ENCODE results near the gene B4GALT1.

Gene B4GALT1

DNA sequence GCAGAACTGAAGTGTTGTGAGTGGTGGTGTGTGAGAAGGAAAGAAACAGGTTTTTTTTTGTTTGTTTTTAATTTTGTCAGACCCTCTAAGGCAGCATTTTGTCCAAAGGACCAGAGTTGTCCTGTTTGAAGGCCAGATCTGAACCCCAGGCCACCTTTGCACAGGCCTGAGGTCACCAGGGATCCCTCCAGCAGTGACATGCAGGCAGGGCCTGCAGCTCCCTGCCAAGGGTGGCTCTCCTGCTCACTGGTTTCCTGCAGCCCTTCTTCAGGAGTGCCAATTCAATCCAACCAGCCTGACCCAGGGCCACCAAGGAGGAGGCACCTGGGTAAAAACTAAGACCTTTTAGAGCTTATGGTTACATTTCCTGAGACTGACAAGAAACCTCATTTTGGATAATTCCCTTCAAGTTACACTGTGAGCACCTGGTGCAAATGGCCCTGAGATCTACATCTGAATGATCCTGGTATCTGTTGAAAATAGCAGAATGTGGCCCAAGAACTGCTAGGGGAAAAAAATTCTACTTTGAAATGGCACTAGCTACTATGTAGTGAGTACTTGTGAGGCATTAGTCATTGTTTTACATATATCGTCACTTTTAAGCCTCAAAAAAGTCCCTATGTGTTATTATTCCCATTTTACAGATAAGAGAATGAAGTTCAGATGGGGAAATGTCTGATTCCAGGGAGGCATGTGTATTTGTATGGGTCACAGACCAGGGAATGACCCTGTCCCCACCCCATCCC, 57.1 kb downstream of the B4GALT1 start:
- no peak overlapping the region for H3K27ac ChIP-seq (ENCODE audit: low read length)
- H3K27me3 ChIP-seq (ENCODE audit: insufficient read depth, low read length), result no peaks in the 10 kb centered on the region
- no peak overlapping the region for H3K9ac ChIP-seq (ENCODE audit: low read depth, low read length)
- H3K36me3 ChIP-seq (ENCODE audit: insufficient read depth, low read depth, low read length), result no peaks in the 10 kb centered on the region
- H3K4me3 ChIP-seq (ENCODE audit: low read length), result no peak overlapping the region
- H3K9me3 ChIP-seq (ENCODE audit: insufficient read depth, low read depth, low read length), result no peaks in the 10 kb centered on the region
- H3K4me1 ChIP-seq (ENCODE audit: insufficient read depth, low read length), result peaks cover 3% of the 10 kb centered on the region; the same call in 1 of the 2 replicates

GRCh38 chr9:33109097-33109496, 58.0 kb downstream of the B4GALT1 start:
- H3K4me1 ChIP-seq (ENCODE audit: insufficient read depth, low read length), result peaks cover 3% of the 10 kb centered on the region; the same call in 1 of the 2 replicates
- H3K27me3 ChIP-seq (ENCODE audit: insufficient read depth, low read length), result no peaks in the 10 kb centered on the region
- H3K36me3 ChIP-seq (ENCODE audit: insufficient read depth, low read depth, low read length), result no peaks in the 10 kb centered on the region
- H3K27ac ChIP-seq (ENCODE audit: low read length), result no peak overlapping the region
- H3K9ac ChIP-seq (ENCODE audit: low read depth, low read length), result no peak overlapping the region
- H3K4me3 ChIP-seq (ENCODE audit: low read length), result no peak overlapping the region
- no peaks in the 10 kb centered on the region for H3K9me3 ChIP-seq (ENCODE audit: insufficient read depth, low read depth, low read length)

DNA sequence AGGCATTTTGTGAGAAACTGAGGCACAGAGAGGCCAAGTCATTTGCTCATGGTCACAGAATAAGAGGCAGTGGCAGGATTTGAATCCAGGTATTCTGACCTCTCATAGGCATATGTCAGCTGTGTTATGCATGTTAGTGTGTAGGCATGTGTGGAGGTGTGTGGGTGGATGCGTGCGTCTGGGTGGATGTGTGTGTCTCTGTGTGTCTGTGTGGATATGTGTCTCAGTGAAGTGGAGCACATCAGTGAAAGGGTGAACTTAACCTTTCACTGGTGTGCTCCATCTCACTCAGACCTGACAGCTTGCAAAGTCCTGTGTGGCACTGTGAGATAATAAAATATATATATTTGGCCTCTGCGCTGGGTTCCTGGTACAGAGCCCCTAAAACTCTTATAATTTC, 58.7 kb downstream of the B4GALT1 start:
- H3K9me3 ChIP-seq (ENCODE audit: insufficient read depth, low read depth, low read length), result no peaks in the 10 kb centered on the region
- peaks cover 3% of the 10 kb centered on the region; the same call in 1 of the 2 replicates for H3K4me1 ChIP-seq (ENCODE audit: insufficient read depth, low read length)

GRCh38 chr9:33107762-33108161, 59.4 kb downstream of the B4GALT1 start:
- Histone ChIP-seq H3K36me3 (ENCODE audit: insufficient read depth, low read depth, low read length) (no peaks in the 10 kb centered on the region), H3K9me3 (ENCODE audit: insufficient read depth, low read depth, low read length) (no peaks in the 10 kb centered on the region), H3K4me3 (ENCODE audit: low read length) (no peak overlapping the region), H3K4me1 (ENCODE audit: insufficient read depth, low read length) (peaks cover 3% of the 10 kb centered on the region; the same call in 1 of the 2 replicates), H3K27ac (ENCODE audit: low read length) (no peak overlapping the region), H3K9ac (ENCODE audit: low read depth, low read length) (no peak overlapping the region), H3K27me3 (ENCODE audit: insufficient read depth, low read length) (no peaks in the 10 kb centered on the region)

More for the DNA sequence above, 58.7 kb downstream of the B4GALT1 start:
- Histone ChIP-seq H3K4me3 (ENCODE audit: low read length) (no peak overlapping the region), H3K9ac (ENCODE audit: low read depth, low read length) (no peak overlapping the region), H3K36me3 (ENCODE audit: insufficient read depth, low read depth, low read length) (no peaks in the 10 kb centered on the region), H3K27me3 (ENCODE audit: insufficient read depth, low read length) (no peaks in the 10 kb centered on the region), H3K27ac (ENCODE audit: low read length) (no peak overlapping the region)

DNA sequence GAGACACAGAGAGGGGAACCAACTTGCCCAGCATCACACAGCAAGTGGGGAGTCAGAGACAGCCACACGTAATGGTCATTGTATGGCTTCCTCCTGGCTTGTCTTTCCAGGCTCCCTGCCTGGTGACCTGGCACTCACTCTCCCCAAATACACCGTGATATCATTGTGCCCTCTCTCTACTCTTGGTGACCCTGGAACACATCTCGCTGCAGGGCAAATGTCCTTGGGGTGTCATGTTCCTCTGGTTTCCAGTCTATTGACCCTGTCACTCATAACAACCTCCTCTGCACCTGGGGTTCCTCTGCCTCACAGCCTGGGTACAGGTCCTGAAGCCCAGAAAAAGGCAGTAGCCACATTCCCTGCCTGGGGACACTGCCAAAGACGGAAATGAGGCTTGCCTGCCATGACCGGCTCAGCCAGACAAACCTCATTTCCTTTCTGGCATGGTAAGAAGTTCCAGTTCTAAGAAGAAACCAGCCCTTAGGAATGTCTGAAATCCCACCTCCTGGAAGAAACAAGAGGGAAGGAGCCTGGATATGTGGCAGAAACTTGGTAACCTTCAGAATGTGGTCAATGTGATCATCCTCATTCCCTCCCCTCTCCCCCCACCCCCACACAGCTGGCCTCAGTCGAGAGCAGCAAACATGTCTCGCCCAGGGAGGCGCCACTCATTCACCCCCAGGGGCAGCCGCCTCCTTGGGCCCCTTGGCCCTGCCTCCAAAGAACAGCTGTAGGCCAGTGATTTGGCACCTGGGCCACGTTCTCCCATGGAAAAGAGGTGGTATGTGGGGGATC, 60.1 kb downstream of the B4GALT1 start:
- no peaks in the 10 kb centered on the region for H3K27me3 ChIP-seq (ENCODE audit: insufficient read depth, low read length)
- no peak overlapping the region for H3K27ac ChIP-seq (ENCODE audit: low read length)
- H3K4me3 ChIP-seq (ENCODE audit: low read length), result no peak overlapping the region
- H3K36me3 ChIP-seq (ENCODE audit: insufficient read depth, low read depth, low read length), result no peaks in the 10 kb centered on the region
- H3K9me3 ChIP-seq (ENCODE audit: insufficient read depth, low read depth, low read length), result no peaks in the 10 kb centered on the region
- H3K4me1 ChIP-seq (ENCODE audit: insufficient read depth, low read length), result peaks cover 2% of the 10 kb centered on the region; the same call in 1 of the 2 replicates
- no peak overlapping the region for H3K9ac ChIP-seq (ENCODE audit: low read depth, low read length)

DNA sequence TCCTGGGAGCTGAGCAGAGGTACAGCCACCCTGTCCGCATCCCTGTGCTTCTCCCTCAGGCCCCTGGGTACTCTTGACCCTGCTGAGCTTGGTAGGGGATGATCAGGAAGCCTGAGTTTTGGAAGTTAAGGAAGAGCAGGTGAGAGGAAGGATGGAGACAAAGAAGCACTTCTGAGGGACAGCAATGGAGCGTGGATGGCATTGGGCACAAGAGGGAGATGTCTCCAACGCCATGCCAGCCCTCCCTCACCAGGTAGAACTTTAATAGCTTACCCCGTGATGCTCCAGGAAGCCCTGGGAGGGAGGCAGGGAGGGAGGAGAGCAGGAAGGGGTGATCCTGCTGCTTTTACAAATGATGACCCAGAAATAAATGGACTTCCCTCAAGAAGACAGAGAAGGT, 60.8 kb downstream of the B4GALT1 start:
- Histone ChIP-seq H3K4me3 (ENCODE audit: low read length) (no peak overlapping the region), H3K27me3 (ENCODE audit: insufficient read depth, low read length) (no peaks in the 10 kb centered on the region), H3K9ac (ENCODE audit: low read depth, low read length) (no peak overlapping the region), H3K4me1 (ENCODE audit: insufficient read depth, low read length) (no peaks in the 10 kb centered on the region), H3K9me3 (ENCODE audit: insufficient read depth, low read depth, low read length) (no peaks in the 10 kb centered on the region), H3K36me3 (ENCODE audit: insufficient read depth, low read depth, low read length) (no peaks in the 10 kb centered on the region), H3K27ac (ENCODE audit: low read length) (no peak overlapping the region)

GRCh38 chr9:33105959-33106358, 61.2 kb downstream of the B4GALT1 start:
- Histone ChIP-seq H3K4me3 (ENCODE audit: low read length) (no peak overlapping the region), H3K4me1 (ENCODE audit: insufficient read depth, low read length) (no peaks in the 10 kb centered on the region), H3K9me3 (ENCODE audit: insufficient read depth, low read depth, low read length) (no peaks in the 10 kb centered on the region), H3K9ac (ENCODE audit: low read depth, low read length) (no peak overlapping the region), H3K27me3 (ENCODE audit: insufficient read depth, low read length) (no peaks in the 10 kb centered on the region), H3K27ac (ENCODE audit: low read length) (no peak overlapping the region), H3K36me3 (ENCODE audit: insufficient read depth, low read depth, low read length) (no peaks in the 10 kb centered on the region)

DNA sequence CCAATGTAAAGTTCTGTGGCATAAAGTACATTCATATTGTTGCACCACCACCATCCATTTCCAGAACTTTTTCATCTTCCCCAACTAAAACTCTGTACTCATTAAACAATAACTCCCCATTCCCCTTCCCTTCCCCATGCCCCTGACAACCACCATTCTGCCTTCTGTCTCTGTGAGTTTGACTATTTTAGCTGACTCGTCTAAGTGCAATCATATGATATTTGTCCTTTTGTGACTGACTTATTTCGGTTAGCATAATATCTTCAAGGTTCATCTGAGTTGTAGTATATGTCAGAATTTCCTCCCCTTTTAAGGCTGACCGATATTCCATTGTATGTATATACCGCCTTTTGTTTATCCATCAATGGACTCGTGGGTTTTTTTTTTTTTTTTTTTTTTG, 61.6 kb downstream of the B4GALT1 start:
- no peaks in the 10 kb centered on the region for H3K9me3 ChIP-seq (ENCODE audit: insufficient read depth, low read depth, low read length)
- H3K4me1 ChIP-seq (ENCODE audit: insufficient read depth, low read length), result no peaks in the 10 kb centered on the region
- H3K27ac ChIP-seq (ENCODE audit: low read length), result no peak overlapping the region
- no peak overlapping the region for H3K9ac ChIP-seq (ENCODE audit: low read depth, low read length)
- H3K4me3 ChIP-seq (ENCODE audit: low read length), result no peak overlapping the region
- H3K36me3 ChIP-seq (ENCODE audit: insufficient read depth, low read depth, low read length), result no peaks in the 10 kb centered on the region
- H3K27me3 ChIP-seq (ENCODE audit: insufficient read depth, low read length), result no peaks in the 10 kb centered on the region

- no peaks in the 10 kb centered on the region for H3K27me3 ChIP-seq (ENCODE audit: insufficient read depth, low read length)
- no peaks in the 10 kb centered on the region for H3K4me1 ChIP-seq (ENCODE audit: insufficient read depth, low read length)
- H3K4me3 ChIP-seq (ENCODE audit: low read length), result no peak overlapping the region
- H3K36me3 ChIP-seq (ENCODE audit: insufficient read depth, low read depth, low read length), result no peaks in the 10 kb centered on the region
- H3K27ac ChIP-seq (ENCODE audit: low read length), result no peak overlapping the region
- H3K9ac ChIP-seq (ENCODE audit: low read depth, low read length), result no peak overlapping the region
- no peaks in the 10 kb centered on the region for H3K9me3 ChIP-seq (ENCODE audit: insufficient read depth, low read depth, low read length)
Observed at GRCh38 chr9:33104401-33104800, 62.7 kb downstream of the B4GALT1 start.

DNA sequence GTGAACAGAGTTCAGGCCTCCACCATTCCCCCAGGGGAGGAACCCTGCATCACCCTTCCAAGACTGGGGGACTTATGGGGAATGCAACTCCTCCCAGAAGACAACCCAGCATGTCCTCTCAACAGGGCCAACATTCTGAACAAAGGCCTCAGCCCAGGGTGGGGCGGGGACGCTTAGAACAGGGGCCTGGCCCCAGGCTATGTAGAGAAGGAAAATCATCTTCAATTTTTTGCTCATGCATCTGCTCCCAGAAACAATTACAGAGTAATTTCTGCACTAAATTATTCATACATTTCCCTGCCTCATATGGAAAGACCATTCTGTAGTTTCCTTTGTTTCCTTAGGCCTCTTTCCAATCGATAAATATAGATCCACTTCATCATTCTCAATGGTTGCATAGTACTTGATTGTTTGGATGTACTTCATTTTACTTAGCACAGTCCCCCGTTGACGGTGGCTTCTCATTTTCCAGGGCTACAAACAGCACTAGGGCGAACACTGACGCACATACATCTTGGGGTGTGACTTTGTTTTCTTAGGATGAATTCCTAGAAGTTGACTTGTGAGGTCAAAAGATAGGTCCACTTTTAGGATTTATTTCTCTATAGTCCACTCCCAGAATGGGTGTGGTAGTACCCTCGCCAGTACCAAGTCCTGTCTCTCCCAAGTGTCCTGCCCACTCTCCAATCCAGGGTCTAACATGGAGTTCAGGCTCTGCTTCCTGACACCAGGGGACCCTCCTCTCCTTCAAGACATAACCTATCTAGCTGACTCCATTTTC, 63.4 kb downstream of the B4GALT1 start:
- Histone ChIP-seq H3K4me1 (ENCODE audit: insufficient read depth, low read length) (no peaks in the 10 kb centered on the region), H3K4me3 (ENCODE audit: low read length) (no peak overlapping the region), H3K27ac (ENCODE audit: low read length) (no peak overlapping the region), H3K9me3 (ENCODE audit: insufficient read depth, low read depth, low read length) (no peaks in the 10 kb centered on the region), H3K36me3 (ENCODE audit: insufficient read depth, low read depth, low read length) (no peaks in the 10 kb centered on the region), H3K9ac (ENCODE audit: low read depth, low read length) (no peak overlapping the region), H3K27me3 (ENCODE audit: insufficient read depth, low read length) (no peaks in the 10 kb centered on the region)

DNA sequence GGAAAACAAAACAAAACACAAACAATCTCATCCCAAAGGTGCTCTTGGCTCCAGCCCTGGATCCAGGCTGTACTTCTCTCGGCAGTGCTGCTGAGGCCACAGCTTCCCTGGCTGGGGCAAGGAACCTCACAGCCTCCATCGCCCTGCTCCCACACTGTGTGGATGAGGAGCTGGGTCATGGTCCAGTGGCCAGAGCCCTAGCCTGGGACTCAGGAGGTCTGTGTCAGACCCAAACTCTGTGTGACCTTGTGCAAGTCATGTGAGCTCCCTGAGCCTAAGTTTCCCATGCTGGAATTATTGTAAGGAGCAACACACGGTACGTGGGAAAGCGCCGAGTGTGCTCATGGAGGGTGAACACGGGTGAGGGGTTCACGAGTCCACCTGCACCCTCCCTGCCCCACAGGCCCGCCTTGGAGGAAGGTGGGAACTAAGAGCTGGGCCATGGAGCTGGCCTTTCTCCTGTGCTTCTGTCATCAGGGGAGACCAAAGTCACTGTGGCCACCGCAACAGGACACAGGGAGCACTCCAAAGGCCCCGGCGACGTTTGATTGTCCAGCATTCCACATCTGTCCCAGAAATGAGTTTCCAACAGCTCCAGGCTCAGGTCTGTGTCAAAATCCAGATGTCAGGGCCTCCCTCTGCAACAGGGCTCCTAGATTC, 64.5 kb downstream of the B4GALT1 start:
- H3K27me3 ChIP-seq (ENCODE audit: insufficient read depth, low read length), result no peaks in the 10 kb centered on the region
- H3K36me3 ChIP-seq (ENCODE audit: insufficient read depth, low read depth, low read length), result no peaks in the 10 kb centered on the region
- no peak overlapping the region for H3K9ac ChIP-seq (ENCODE audit: low read depth, low read length)
- H3K27ac ChIP-seq (ENCODE audit: low read length), result no peak overlapping the region
- no peak overlapping the region for H3K4me3 ChIP-seq (ENCODE audit: low read length)
- no peaks in the 10 kb centered on the region for H3K9me3 ChIP-seq (ENCODE audit: insufficient read depth, low read depth, low read length)
- H3K4me1 ChIP-seq (ENCODE audit: insufficient read depth, low read length), result no peaks in the 10 kb centered on the region
